SK-N-SH (cell line): ENCODE data around the gene BBLN. TPM values are rescaled to one million over a fixed set of nuclear protein-coding genes. Genes with fewer than 3 reads are reported as not detected.

Experiments
- CTCF ChIA-PET: fragments of 300-600, 350-600 bp; formaldehyde crosslinking; extraction: SDS; loops from one replicate; lab custom pipeline; 2021; lab: Yijun Ruan, JAX
- POLR2A ChIA-PET: fragments of 350-600 bp; sonication (Branson Sonifier 250); formaldehyde crosslinking; extraction: SDS; loops from one replicate; lab custom pipeline; 2020; ENCODE audit warnings: antibody characterized with exemption, inconsistent platforms; lab: Yijun Ruan, JAX
- DNase-seq: peaks from one replicate; pipeline ENCODE4 v3.0.0; 2012
- H2AFZ ChIP-seq: fragments of 200-600 bp; sonication (generic); 2 replicates; pipeline ENCODE4 v1.8.1; 2016; ENCODE audit warnings: antibody characterized with exemption, mild to moderate bottlenecking, low read depth
- H3F3A ChIP-seq: fragments of 200-600 bp; sonication (generic); replicated peaks from 2 replicates; pipeline ENCODE3; 2016; ENCODE audit warnings: antibody characterized with exemption, mild to moderate bottlenecking; ENCODE audit not compliant: insufficient read depth
- H3K27ac ChIP-seq, 2 experiments: fragments of 200-500 bp in 1 of 2; fragments of 200-600 bp in 1 of 2; sonication (Bioruptor generic) in 1 of 2; sonication (generic), shearing (Covaris generic) in 1 of 2; 2 replicates each; pipeline versions ENCODE4 v1.5.1 to v1.6.1; 2014 to 2016; ENCODE audit warnings: low read depth in 2 of 2, inconsistent platforms in 1 of 2, low read length in 1 of 2, mild to moderate bottlenecking in 1 of 2, mixed read lengths in 1 of 2
- H3K27me3 ChIP-seq: fragments of 200-600 bp; sonication (generic), shearing (Covaris generic); 2 replicates; pipeline ENCODE4 v1.6.1; 2016; ENCODE audit warnings: mixed run types; ENCODE audit not compliant: insufficient read depth
- H3K36me3 ChIP-seq, 2 experiments: fragments of 200-500 bp in 1 of 2; fragments of 200-600 bp in 1 of 2; sonication (Bioruptor generic) in 1 of 2; sonication (generic) in 1 of 2; replicated peaks in 1 of 2; 2 replicates each; pipeline versions ENCODE3 to v1.5.1; 2014 to 2016; ENCODE audit warnings: low read length in 1 of 2, mild to moderate bottlenecking in 1 of 2; ENCODE audit not compliant: insufficient read depth in 2 of 2, control insufficient read depth in 1 of 2
- H3K4me1 ChIP-seq, 2 experiments: fragments of 200-500 bp in 1 of 2; fragments of 200-600 bp in 1 of 2; sonication (Bioruptor generic) in 1 of 2; sonication (generic), shearing (Covaris generic) in 1 of 2; 2 replicates each; pipeline versions ENCODE4 v1.5.1 to v1.6.1; 2014 to 2016; ENCODE audit warnings: low read depth in 1 of 2, low read length in 1 of 2, mixed run types in 1 of 2; ENCODE audit not compliant: insufficient read depth in 2 of 2, control insufficient read depth in 1 of 2
- H3K4me2 ChIP-seq: fragments of 200-600 bp; sonication (generic), shearing (Covaris generic); 2 replicates; pipeline ENCODE4 v1.6.1; 2017; ENCODE audit warnings: mixed run types
- H3K4me3 ChIP-seq, 2 experiments: fragments of 200-500 bp in 1 of 2; fragments of 200-600 bp in 1 of 2; sonication (Bioruptor generic) in 1 of 2; sonication (generic), shearing (Covaris generic) in 1 of 2; 2 replicates each; pipeline versions ENCODE4 v1.5.1 to v1.8.1; 2014 to 2016; ENCODE audit warnings: low read depth in 2 of 2, inconsistent platforms in 1 of 2, low read length in 1 of 2, mild to moderate bottlenecking in 1 of 2, mixed read lengths in 1 of 2, moderate library complexity in 1 of 2
- H3K79me2 ChIP-seq: fragments of 200-600 bp; sonication (generic); 2 replicates; pipeline ENCODE4 v1.8.1; 2017; ENCODE audit warnings: mild to moderate bottlenecking; ENCODE audit not compliant: insufficient read depth
- H3K9ac ChIP-seq: fragments of 200-600 bp; sonication (generic); 2 replicates; pipeline ENCODE4 v1.6.1; 2017; ENCODE audit warnings: mixed run types
- H3K9me2 ChIP-seq: fragments of 200-600 bp; sonication (generic); 2 replicates; pipeline ENCODE4 v1.6.1; 2017; ENCODE audit warnings: mixed run types
- H3K9me3 ChIP-seq: fragments of 200-600 bp; sonication (generic); 2 replicates; pipeline ENCODE4 v1.6.1; 2017; ENCODE audit warnings: mixed run types, mild to moderate bottlenecking, moderate library complexity
- H4K20me1 ChIP-seq: fragments of 200-600 bp; sonication (generic); 2 replicates; pipeline ENCODE4 v1.6.1; 2017; ENCODE audit warnings: mild to moderate bottlenecking, mixed run types; ENCODE audit not compliant: insufficient read depth
- CHD2 ChIP-seq: fragments of 150-350 bp; IDR thresholded peaks from 2 replicates; pipeline ENCODE4 v1.6.1; 2018; ENCODE audit warnings: low read length; ENCODE audit not compliant: partially characterized antibody
- EP300 ChIP-seq, 2 experiments: IDR thresholded peaks; 2 replicates each; pipeline versions ENCODE4 v1.4.0 to v1.6.1; 2012; ENCODE audit warnings: borderline replicate concordance in 1 of 2, low read depth in 1 of 2, low read length in 1 of 2
- EZH2phosphoT487 ChIP-seq: fragments of 200-600 bp; sonication (generic); IDR thresholded peaks from 2 replicates; pipeline ENCODE4 v1.6.1; 2017; ENCODE audit warnings: low read depth, mixed run types, mild to moderate bottlenecking, antibody characterized with exemption, moderate library complexity, borderline replicate concordance
- FOSL2 ChIP-seq: IDR thresholded peaks from 2 replicates; pipeline ENCODE4 v1.4.0; 2012; ENCODE audit warnings: low read depth, mild to moderate bottlenecking, moderate library complexity, borderline replicate concordance
- FOXM1 ChIP-seq: IDR thresholded peaks from 2 replicates; pipeline ENCODE4 v1.4.0; 2012; ENCODE audit warnings: low read depth, mild to moderate bottlenecking
- NFIC ChIP-seq: IDR thresholded peaks from 2 replicates; pipeline ENCODE4 v1.4.0; 2012; ENCODE audit warnings: borderline replicate concordance
- POLR2AphosphoS5 ChIP-seq: IDR thresholded peaks from 2 replicates; pipeline ENCODE4 v1.6.1; 2012; ENCODE audit warnings: low read depth, low read length
- RCOR1 ChIP-seq: fragments of 150-350 bp; IDR thresholded peaks from 2 replicates; pipeline ENCODE4 v1.6.1; 2017; ENCODE audit warnings: antibody characterized with exemption, low read length
- RFX5 ChIP-seq: IDR thresholded peaks from 2 replicates; pipeline ENCODE4 v1.6.1; 2012; ENCODE audit warnings: mild to moderate bottlenecking, improper control_type of control experiment, low read length
- SMC3 ChIP-seq: IDR thresholded peaks from 2 replicates; pipeline ENCODE4 v1.6.1; 2012; ENCODE audit warnings: low read depth, low read length, improper control_type of control experiment
- TAF1 ChIP-seq: IDR thresholded peaks from 2 replicates; pipeline ENCODE4 v1.6.1; 2012; ENCODE audit warnings: low read depth, mild to moderate bottlenecking, low read length, moderate library complexity, borderline replicate concordance
- YY1 ChIP-seq: IDR thresholded peaks from 2 replicates; pipeline ENCODE4 v1.4.0; 2012; ENCODE audit warnings: low read depth, mild to moderate bottlenecking
- WGBS: methylation state at CpG from one replicate; pipeline ENCODE4 v1.1.6; 2017; ENCODE audit warnings: low lambda C conversion rate; 5-methylcytosine and 5-hydroxymethylcytosine counted together
- polyA plus RNA-seq, 3 experiments: library from polyadenylated mRNA; depleted of rRNA; stranded (reverse); fragments of >200 nt; gene quantifications; 2 replicates each; pipeline ENCODE4 v1.2.3, GENCODE V29; 2012
- TF ChIP-seq, protein P1 (sequence below): fragments of 200-600 bp; sonication (generic); IDR thresholded peaks from 2 replicates; pipeline ENCODE4 v1.6.1; 2017; ENCODE audit warnings: antibody characterized with exemption, mild to moderate bottlenecking, moderate library complexity
- TF ChIP-seq, protein P2 (sequence below): fragments of 150-350 bp; IDR thresholded peaks from 2 replicates; pipeline ENCODE4 v1.6.1; 2016; ENCODE audit warnings: mild to moderate bottlenecking, low read depth, low read length
- TF ChIP-seq, protein P3 (sequence below): IDR thresholded peaks from 2 replicates; pipeline ENCODE4 v1.4.0; 2012; ENCODE audit warnings: low read depth, borderline replicate concordance
- TF ChIP-seq, protein P4 (sequence below): fragments of 150-350 bp; IDR thresholded peaks from 2 replicates; pipeline ENCODE4 v1.6.1; 2017; ENCODE audit warnings: antibody characterized with exemption, low read length, low read depth, borderline replicate concordance
- TF ChIP-seq, protein P5 (sequence below): IDR thresholded peaks from 2 replicates; pipeline ENCODE4 v1.4.0; 2012; ENCODE audit warnings: low read depth, borderline replicate concordance
- TF ChIP-seq, protein P6 (sequence below): IDR thresholded peaks from 2 replicates; pipeline ENCODE4 v1.4.0; 2012; ENCODE audit warnings: low read depth

BBLN gene
- polyA plus RNA-seq, 1 of the 3 experiments (the other 2 are of a cell fraction), result 109 TPM

DNA sequence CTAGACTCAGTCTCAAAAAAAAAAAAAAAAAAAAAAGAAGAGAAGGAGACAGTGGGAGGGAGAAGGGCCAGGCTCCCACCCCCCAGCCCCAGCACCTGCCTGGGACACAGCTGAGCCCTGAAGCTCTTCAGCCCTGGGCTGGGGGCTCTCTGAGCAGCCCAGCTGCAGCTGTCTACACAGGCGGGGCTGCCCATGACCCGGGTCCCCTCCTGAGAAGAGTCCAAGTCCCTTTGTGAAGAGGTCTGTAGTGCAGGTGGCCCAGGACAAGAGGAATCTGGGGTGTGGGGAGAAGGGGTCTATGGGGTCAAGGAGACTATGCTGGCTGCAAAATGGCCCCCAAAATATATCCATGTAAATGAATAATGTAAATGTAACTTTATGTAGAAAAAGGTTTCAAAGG lies 17.5 kb upstream of the BBLN start (continued):
- TF ChIP-seq, protein P1, sequence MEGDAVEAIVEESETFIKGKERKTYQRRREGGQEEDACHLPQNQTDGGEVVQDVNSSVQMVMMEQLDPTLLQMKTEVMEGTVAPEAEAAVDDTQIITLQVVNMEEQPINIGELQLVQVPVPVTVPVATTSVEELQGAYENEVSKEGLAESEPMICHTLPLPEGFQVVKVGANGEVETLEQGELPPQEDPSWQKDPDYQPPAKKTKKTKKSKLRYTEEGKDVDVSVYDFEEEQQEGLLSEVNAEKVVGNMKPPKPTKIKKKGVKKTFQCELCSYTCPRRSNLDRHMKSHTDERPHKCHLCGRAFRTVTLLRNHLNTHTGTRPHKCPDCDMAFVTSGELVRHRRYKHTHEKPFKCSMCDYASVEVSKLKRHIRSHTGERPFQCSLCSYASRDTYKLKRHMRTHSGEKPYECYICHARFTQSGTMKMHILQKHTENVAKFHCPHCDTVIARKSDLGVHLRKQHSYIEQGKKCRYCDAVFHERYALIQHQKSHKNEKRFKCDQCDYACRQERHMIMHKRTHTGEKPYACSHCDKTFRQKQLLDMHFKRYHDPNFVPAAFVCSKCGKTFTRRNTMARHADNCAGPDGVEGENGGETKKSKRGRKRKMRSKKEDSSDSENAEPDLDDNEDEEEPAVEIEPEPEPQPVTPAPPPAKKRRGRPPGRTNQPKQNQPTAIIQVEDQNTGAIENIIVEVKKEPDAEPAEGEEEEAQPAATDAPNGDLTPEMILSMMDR, result no peak

DNA sequence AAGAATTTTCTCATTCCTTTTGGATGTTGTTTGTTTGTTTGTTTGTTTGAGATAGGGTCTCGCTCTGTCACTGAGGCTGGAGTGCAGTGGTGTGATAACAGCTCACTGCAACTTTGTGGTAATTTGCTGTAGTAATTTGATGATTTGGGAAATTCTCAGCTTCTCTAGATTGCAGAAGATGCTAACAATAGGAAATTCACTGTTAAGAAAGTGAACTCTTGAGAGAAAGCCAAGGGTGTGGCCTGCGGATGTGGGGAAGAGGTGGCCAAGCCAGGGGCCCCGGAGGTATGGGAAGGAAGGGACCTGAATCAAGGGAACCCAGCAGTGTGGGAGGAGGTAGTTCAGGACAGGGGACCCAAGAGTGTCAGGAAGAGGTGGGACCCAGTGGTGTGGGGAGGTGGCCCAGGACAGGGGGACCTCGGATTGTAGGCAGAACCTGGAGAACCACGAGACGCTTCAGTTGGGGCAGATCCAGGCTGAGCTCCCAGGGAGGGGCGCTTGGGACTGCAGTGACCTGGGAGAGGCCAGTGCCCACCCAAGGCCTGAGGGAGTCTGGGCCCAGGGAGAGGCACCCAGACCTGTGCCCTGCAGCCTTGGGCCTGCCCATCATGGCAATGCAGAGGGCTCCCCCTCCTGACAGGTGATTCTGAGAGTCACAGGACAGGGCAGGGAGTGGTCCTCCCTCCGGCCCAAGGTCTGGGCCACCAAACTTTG lies 16.4 kb upstream of the BBLN start:
- Histone ChIP-seq H3K79me2 (no peaks in the 10 kb centered on the region), H3K27me3 (no peaks in the 10 kb centered on the region)
- 79% methylated on average over 8 of the region's 8 CpGs for WGBS

More for the DNA sequence above, 16.4 kb upstream of the BBLN start:
- Histone ChIP-seq H3K4me2 (no peak overlapping the region), H3K9me3 (no peaks in the 10 kb centered on the region), H3K4me1 (no peaks in the 10 kb centered on the region), H3F3A (no peaks in the 10 kb centered on the region), H3K27ac (no peak overlapping the region), H3K9me2 (no peaks in the 10 kb centered on the region), H3K9ac (no peak overlapping the region), H3K4me3 (no peak overlapping the region), H4K20me1 (no peaks in the 10 kb centered on the region), H2AFZ (no peak overlapping the region), H3K36me3 (no peaks in the 10 kb centered on the region)
- POLR2A ChIA-PET, result no interaction called here
- CTCF ChIA-PET, result interaction anchor here (1.1 to 1.7 kb wide), 2 partner anchors 23 to 26 kb away, joined by 3 to 10 read pairs; no protein-coding TSS in a partner anchor
- no peak for TF ChIP-seq YY1
- no peak for TF ChIP-seq EP300 (IDR thresholded peaks at IDR 0.05; ENCODE audit: borderline replicate concordance in 1 of 2, low read depth in 1 of 2, low read length in 1 of 2)
- TF ChIP-seq, protein P2, sequence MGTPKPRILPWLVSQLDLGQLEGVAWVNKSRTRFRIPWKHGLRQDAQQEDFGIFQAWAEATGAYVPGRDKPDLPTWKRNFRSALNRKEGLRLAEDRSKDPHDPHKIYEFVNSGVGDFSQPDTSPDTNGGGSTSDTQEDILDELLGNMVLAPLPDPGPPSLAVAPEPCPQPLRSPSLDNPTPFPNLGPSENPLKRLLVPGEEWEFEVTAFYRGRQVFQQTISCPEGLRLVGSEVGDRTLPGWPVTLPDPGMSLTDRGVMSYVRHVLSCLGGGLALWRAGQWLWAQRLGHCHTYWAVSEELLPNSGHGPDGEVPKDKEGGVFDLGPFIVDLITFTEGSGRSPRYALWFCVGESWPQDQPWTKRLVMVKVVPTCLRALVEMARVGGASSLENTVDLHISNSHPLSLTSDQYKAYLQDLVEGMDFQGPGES, result no peak
- TF ChIP-seq SMC3, result no peak
- TF ChIP-seq FOXM1, result no peak
- TF ChIP-seq, protein P3, sequence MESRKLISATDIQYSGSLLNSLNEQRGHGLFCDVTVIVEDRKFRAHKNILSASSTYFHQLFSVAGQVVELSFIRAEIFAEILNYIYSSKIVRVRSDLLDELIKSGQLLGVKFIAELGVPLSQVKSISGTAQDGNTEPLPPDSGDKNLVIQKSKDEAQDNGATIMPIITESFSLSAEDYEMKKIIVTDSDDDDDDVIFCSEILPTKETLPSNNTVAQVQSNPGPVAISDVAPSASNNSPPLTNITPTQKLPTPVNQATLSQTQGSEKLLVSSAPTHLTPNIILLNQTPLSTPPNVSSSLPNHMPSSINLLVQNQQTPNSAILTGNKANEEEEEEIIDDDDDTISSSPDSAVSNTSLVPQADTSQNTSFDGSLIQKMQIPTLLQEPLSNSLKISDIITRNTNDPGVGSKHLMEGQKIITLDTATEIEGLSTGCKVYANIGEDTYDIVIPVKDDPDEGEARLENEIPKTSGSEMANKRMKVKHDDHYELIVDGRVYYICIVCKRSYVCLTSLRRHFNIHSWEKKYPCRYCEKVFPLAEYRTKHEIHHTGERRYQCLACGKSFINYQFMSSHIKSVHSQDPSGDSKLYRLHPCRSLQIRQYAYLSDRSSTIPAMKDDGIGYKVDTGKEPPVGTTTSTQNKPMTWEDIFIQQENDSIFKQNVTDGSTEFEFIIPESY, result no peak
- no peak for TF ChIP-seq EZH2phosphoT487
- no peak for TF ChIP-seq FOSL2
- TF ChIP-seq, protein P4, sequence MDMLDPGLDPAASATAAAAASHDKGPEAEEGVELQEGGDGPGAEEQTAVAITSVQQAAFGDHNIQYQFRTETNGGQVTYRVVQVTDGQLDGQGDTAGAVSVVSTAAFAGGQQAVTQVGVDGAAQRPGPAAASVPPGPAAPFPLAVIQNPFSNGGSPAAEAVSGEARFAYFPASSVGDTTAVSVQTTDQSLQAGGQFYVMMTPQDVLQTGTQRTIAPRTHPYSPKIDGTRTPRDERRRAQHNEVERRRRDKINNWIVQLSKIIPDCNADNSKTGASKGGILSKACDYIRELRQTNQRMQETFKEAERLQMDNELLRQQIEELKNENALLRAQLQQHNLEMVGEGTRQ, result no peak
- TF ChIP-seq, protein P5, sequence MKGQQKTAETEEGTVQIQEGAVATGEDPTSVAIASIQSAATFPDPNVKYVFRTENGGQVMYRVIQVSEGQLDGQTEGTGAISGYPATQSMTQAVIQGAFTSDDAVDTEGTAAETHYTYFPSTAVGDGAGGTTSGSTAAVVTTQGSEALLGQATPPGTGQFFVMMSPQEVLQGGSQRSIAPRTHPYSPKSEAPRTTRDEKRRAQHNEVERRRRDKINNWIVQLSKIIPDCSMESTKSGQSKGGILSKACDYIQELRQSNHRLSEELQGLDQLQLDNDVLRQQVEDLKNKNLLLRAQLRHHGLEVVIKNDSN, result no peak
- TF ChIP-seq RCOR1, result no peak
- TF ChIP-seq, protein P6, sequence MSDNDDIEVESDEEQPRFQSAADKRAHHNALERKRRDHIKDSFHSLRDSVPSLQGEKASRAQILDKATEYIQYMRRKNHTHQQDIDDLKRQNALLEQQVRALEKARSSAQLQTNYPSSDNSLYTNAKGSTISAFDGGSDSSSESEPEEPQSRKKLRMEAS, result no peak
- no peak for TF ChIP-seq POLR2AphosphoS5
- TF ChIP-seq TAF1, result no peak
- no peak for TF ChIP-seq CHD2
- no peak for TF ChIP-seq NFIC
- TF ChIP-seq, protein P1, result no peak
- no peak for TF ChIP-seq RFX5
- no peak for DNase-seq
